GM19395 (cell line): ENCODE measurements around the gene LARGE1.

Experiments used
- ATAC-seq: cut with Tn5 transposase; IDR thresholded peaks from one replicate; pipeline ENCODE4 v1.9.1; 2021; ENCODE audit warnings: mild to moderate bottlenecking, moderate library complexity; ENCODE audit not compliant: unreplicated experiment

The LARGE1 gene

DNA sequence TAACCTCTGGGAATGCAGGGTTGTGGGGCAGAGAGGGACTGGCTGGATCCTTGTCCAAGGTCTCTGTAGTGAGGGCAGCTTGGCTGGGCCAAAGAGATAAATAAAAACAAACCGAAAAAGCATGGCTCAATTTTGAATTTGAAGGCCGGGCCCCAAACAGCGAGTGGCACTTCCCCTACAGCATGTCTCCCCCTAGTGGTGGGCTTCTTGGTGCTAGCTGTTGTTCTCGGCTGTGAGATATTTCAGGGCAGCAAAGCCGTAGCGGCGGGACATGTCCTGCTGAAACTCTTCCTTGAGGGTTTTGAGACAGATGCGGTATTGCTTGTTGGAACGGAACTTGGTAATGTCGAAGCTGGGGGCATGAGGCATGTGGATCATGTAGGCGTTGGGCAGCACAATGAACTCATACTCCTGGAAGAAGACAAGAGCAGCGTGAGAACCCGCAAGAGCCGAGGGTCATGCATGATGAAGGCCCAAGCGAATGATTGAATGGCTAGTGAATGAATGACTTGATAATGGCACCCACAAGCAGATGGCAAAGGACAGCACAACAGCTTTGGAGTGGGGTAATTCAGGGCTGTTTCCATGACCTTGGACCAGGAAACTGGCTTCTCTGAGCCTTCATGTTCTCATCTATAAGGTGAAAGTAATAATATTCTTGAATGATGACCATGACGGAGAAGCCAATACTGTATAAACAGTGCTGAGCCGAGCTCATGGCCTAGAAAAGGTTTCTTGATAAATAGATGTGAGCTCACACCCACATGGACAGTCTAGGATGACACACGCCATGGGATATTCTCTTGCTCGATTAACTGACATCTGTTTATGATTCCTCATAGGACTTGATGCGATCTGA is 645.8 kb downstream of the LARGE1 start:
- ATAC-seq: no peak

DNA sequence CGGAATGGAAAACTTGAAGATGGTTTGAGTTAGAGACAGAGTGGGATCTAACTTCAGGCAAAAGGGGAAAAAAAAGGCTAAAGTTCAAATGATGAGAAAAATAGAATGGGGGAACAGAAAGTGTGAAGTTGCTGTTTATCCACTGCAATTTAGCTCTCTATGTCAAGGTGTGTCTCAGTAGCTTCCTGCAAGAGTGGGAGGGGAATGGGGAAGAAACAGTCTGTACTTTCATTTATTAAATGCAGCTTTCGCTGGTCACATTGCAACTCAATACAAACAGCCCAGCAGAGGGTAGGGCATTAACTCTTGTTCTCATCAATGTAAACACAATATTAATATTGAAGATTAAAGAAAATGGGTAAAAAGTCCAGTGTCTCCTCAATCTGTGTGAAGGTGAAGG is 647.4 kb downstream of the LARGE1 start:
- no peak for ATAC-seq

DNA sequence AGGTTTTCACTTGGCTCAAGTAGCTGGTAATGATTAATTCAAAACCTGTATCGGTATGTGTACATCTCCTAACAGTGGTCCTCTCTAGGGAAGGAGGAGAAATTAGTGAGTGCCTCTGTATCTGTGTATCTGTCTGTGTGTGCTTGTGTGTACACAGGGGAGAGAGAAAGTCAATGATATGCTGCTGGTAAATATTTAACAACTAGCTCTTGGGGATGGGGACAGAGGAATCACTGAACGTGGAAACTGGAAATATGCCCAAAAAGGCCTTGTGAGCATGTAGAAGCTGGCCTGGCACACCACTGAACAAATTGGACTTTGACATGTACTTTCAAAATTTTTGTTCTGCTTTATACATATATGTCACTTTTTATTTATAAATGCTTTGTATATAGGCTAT is 648.1 kb downstream of the LARGE1 start:
- peak; percentile 32 for ATAC-seq

DNA sequence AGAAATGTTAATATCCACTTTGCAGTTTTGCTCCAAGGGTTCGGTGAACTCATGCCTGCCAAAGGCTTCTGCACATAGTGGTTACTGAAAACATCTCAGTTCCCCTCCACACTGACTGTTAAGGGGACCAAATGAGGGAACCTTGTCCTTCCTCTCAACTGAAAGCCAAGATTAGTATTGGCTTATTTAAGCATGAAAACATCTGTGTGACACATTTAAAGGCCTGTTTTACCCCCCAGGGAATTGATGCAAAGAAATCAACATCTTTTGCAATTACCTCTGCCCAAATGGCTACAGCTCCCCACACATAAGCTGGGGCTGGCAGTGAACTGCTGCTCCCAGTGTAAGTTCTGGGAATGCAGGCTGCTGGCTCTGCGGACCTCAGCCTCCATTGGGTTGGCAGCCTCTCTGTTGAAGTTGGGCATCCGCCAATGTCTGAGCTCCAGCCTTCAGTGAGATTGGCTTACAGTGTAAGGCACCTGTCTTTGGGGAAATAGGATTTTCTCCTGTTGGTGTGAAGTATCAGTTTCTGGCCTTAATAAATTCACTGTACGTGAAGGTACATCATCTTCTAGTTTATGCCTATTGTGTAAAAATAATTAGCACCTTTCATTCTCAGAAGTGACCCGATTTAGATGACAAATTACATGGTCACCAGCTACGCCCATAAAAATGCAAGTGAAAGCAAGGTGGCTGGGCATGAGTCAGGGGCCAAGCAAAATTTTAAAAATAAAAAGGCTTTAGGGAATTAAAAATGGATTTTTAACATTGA is 648.7 kb downstream of the LARGE1 start:
- ATAC-seq: peak; percentile 80

DNA sequence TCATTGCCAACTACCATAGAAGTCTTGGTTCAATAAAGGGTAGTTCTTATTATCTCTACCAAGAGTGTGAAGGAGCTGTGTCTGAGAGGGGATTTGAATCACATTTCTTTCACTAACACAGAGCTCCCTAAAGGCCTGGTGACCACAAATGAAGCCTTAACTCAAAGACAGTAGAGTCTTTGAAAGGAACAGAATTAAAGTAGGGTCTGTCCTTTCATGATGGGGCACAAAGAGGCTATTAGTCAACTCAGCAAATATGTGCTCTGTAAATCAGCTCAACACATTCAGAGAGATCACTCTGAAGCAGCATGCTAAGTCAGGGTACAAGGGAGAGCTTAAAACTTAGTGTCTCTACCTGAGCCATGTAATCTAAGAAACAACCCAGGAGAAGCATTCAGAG is 649.7 kb downstream of the LARGE1 start:
- no peak for ATAC-seq

DNA sequence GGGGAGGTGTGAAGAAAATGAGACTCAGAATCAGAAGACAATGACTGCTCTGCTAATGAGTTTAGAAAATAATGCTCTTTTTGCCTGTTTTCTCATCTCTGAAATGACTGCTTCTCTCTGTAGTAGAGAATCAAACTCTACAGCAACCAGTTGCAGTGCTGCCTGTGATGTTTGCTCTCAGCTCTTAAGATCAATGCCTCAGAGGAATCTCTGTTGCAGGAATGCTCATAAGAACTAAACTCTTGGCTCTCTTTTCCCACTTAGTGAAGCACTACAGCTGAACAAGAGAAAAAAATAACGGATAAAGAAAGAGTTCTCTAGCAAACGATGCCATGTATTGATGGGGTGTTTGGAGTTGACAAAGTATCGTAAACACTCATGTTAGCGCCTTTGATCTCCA is 658.6 kb downstream of the LARGE1 start:
- ATAC-seq: no peak

DNA sequence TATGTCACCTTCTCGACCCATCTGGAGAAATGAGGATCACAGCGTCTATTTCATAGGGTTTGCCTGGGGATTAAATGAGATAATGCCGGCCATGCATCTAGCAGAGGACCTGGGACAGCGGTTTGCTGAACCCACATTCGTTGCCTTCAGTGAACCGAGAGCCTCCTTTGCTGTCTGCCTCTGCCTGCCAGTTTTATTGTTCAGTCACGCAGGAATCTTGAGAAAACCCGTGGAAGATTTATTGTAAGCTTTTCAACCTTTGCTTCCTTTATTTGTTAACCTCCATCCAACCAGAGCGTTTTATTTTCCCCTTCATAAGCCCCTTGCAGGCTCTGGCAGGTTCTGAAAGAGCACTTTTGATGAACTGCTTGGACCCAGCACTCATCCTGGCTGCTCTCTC is 659.8 kb downstream of the LARGE1 start:
- no peak for ATAC-seq

DNA sequence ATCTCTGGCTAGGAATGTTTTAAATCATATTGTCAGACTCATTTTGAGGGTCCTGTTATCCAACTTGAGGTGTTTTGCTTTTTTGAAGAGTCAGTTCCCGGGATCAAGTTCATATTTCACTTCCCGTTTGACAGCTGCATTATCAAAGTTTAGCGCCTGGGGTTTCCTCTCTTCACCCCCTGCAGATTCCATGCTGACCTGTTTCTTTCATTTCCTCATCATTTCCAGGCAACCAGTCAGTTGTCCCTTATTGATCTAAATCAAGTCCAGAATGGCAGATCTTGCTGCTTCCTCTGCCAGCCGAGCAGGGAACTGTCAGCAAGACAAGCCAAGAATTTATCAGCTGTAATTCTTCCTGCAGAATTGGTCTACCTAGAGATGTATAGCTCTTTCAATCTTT is 664.5 kb downstream of the LARGE1 start:
- no peak for ATAC-seq

DNA sequence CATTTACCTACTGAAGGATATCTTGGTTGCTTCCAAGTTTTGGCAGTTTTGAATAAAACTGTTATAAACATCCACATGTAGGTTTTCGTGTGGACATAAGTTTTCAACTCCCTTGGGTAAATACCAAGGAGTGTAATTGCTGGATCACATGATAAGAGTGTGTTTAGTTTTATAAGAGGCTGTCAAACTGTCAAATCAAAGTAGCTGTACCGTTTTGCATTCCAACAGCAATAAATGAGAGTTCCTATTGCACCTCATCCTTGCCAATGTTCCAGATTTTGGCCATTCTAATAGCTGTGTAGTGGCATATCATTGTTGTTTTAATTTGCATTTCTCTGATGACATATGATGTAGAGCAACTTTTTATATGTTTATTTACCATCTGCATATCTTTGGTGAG is 671.3 kb downstream of the LARGE1 start:
- no peak for ATAC-seq

DNA sequence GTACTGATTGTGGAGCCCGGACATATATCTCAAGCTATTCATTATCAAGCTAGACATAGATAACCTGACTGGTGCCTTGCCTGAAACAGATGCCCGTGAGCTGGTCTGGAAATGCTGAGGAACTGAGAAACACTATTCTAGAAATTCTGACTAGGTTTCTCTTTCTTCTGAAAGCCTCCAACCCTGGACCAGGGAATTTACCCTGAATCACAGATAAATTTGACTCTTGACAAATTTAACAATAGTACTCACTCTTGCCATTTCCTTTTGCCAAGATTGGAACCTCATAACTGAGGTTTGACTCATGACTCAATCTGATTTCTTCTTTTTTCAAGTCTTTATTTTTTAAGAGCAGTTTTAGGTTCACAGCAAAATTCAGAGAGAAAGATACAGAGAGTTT is 672.5 kb downstream of the LARGE1 start:
- peak; percentile 67 for ATAC-seq

DNA sequence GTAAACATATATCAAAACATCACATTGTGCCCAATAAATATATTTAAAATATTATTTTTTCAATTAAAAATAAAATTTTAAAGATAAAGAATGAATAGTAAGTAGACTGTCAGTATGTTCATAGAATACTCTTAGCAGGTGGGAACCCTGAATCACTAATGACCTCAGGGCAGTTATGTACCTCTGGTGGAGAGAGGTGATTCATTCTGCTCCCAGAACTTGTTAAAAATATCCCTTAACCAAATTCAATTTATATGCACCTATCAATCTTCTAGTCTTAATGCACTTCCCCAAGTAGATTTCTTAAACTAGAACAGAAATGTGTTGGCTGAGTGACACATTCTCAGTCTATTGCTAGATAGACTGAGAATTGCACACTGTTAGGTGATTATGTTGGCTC is 678.2 kb downstream of the LARGE1 start:
- ATAC-seq: no peak

DNA sequence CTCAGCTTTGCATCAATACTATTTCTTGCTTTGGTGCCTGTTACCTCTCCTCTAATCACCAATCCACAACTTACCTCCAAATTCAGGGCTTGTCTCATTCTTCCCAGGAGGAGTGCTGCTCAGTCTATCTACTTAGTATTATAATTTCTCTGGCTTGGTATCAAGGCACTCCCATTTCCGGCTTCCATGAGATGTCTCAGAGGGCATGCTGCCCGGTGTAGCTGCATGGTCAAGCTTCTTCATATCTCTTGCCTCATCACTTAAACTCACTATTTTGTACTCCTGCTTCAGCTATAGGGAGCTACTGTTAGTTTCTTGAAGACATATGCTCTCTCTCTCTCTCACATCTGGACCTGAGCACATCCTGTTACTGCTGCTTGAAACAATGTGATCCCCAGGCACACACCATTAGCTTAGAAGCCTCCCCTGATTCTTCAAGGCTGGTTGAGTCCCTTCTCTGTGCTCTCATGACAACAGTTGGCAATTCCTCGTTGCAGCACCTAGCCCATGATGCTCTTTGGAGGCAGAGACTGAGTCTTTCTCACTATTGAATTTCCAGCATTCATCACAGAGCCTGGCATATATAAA is 679.3 kb downstream of the LARGE1 start:
- ATAC-seq: no peak

DNA sequence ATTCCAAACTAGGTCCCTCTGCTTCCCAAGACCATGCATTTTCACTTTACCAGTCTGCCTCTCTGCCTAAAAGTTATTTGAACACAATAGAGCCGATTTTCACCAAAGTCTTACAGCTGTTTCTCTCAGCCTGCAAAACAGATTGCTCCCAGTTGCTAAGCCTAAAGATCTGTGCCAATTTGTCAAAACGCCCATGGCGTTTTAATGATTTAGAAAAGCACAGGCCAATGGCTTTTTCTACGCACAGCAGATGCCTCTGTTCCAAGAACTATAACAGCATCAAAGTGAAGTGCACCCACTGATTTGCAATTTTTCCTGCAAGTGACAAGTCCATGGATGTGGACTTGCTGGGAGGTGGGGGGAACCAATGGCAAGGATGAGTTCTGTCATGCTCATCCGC is 688.2 kb downstream of the LARGE1 start:
- ATAC-seq: no peak

DNA sequence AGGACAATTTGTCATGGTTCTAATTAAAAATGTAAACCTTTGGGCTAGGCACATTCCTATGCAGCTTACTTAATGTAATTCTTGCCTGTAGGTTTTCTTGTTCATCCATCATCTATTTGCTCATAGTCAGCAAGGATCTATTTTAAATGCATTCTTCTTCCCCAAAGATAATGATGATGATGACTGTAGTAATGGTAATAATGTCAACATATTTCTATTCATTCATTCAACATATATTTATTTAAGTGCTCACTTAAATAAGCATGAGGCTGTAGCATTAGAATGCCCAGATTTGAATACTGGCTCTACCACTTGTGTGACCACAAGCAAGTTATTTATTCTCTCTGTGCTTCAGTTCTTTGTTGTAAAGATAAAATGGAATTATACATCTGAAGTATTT is 692.5 kb downstream of the LARGE1 start:
- no peak for ATAC-seq

DNA sequence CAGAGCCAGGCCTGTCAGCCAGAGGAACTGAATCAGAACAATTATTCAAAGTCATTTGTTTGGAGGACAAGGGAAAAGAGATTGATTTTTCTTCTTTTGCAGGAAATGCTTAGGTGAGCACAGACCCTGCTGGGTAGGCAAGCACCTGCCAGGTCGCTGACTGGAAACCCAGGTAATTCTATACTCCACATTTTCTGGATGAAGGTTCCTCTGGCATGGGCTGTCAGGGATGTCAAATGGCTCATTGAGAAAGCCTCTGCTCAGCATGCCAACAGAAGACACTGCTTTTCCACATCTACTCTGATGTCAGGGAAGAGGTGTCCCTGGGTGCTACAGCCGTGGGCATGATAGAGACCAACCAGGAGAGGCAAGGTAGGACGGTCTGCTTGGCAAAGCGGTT is 695.4 kb downstream of the LARGE1 start:
- no peak for ATAC-seq
